GM23338 (cell line): Measurements from ENCODE around the gene ATCAY. TPM values are rescaled to one million over a fixed set of nuclear protein-coding genes. Genes with fewer than 3 reads are reported as not detected.

Source experiments
- ATAC-seq: fragments of 200-7000 bp; cut with Tn5 transposase; 3 replicates; pipeline ENCODE4 v1.9.1; 2020
- DNase-seq: peaks from one replicate; pipeline ENCODE4 v3.0.0-alpha.2; 2015; ENCODE audit warnings: low spot score
- H2AFZ ChIP-seq: fragments of 200-600 bp; sonication (generic); 2 replicates; pipeline ENCODE4 v1.8.0; 2016; ENCODE audit warnings: antibody characterized with exemption, mild to moderate bottlenecking, moderate library complexity
- H3F3A ChIP-seq: fragments of 200-600 bp; sonication (generic); replicated peaks from 2 replicates; pipeline ENCODE4 v1.8.0; 2017; ENCODE audit warnings: antibody characterized with exemption, mixed run types, low read depth
- H3K27ac ChIP-seq: fragments of 200-600 bp; sonication (generic); 2 replicates; pipeline ENCODE4 v1.6.1; 2016; ENCODE audit warnings: low read depth
- H3K27me3 ChIP-seq: fragments of 200-600 bp; sonication (generic); 2 replicates; pipeline ENCODE4 v1.8.0; 2016; ENCODE audit warnings: mild to moderate bottlenecking, mixed run types, moderate library complexity; ENCODE audit not compliant: insufficient read depth
- H3K36me3 ChIP-seq: fragments of 200-600 bp; sonication (generic); 2 replicates; pipeline ENCODE4 v1.8.0; 2016; ENCODE audit warnings: mild to moderate bottlenecking; ENCODE audit not compliant: insufficient read depth
- H3K4me1 ChIP-seq: fragments of 200-600 bp; sonication (generic); 2 replicates; pipeline ENCODE4 v1.8.0; 2016; ENCODE audit warnings: mild to moderate bottlenecking, moderate library complexity; ENCODE audit not compliant: insufficient read depth
- H3K4me2 ChIP-seq: fragments of 200-600 bp; sonication (generic); 2 replicates; pipeline ENCODE4 v1.7.1; 2017; ENCODE audit warnings: mixed run types
- H3K4me3 ChIP-seq: fragments of 200-600 bp; sonication (generic); 2 replicates; pipeline ENCODE4 v1.6.1; 2016; ENCODE audit warnings: mixed run types
- H3K79me2 ChIP-seq: fragments of 200-600 bp; sonication (generic); replicated peaks from 2 replicates; pipeline ENCODE4 v1.8.0; 2017; ENCODE audit warnings: mild to moderate bottlenecking; ENCODE audit not compliant: insufficient read depth
- H3K9me2 ChIP-seq: fragments of 200-600 bp; sonication (generic); 2 replicates; pipeline ENCODE4 v1.8.0; 2017; ENCODE audit not compliant: insufficient read depth
- H4K20me1 ChIP-seq: fragments of 200-600 bp; sonication (generic); replicated peaks from 2 replicates; pipeline ENCODE4 v1.8.0; 2017; ENCODE audit warnings: mild to moderate bottlenecking; ENCODE audit not compliant: insufficient read depth
- H3K27ac Mint-ChIP-seq: 2 replicates; pipeline ENCODE4 v1.8.0; 2020; ENCODE audit warnings: inconsistent platforms, mild to moderate bottlenecking, moderate library complexity, mixed read lengths
- H3K27me3 Mint-ChIP-seq: 3 replicates; pipeline ENCODE4 v1.8.0; 2022; ENCODE audit warnings: low read depth, mild to moderate bottlenecking, moderate library complexity, mixed read lengths, inconsistent platforms; ENCODE audit not compliant: insufficient read depth, poor library complexity
- H3K36me3 Mint-ChIP-seq: 3 replicates; pipeline ENCODE4 v1.8.0; 2021; ENCODE audit warnings: low read depth, mild to moderate bottlenecking, inconsistent platforms, moderate library complexity, mixed read lengths
- H3K4me1 Mint-ChIP-seq: 3 replicates; pipeline ENCODE4 v1.8.0; 2020; ENCODE audit warnings: mild to moderate bottlenecking, inconsistent platforms, mixed read lengths
- H3K4me3 Mint-ChIP-seq: 3 replicates; pipeline ENCODE4 v1.8.0; 2021; ENCODE audit warnings: moderate library complexity, mild to moderate bottlenecking, inconsistent platforms, mixed read lengths
- H3K9me3 Mint-ChIP-seq: 3 replicates; pipeline ENCODE4 v1.8.0; 2020; ENCODE audit warnings: moderate library complexity, mild to moderate bottlenecking, inconsistent platforms, mixed read lengths
- CTCF ChIP-seq, 2 experiments: fragments of 200-600 bp in 1 of 2; sonication (generic) in 1 of 2; conservative IDR thresholded peaks; 2 replicates each; pipeline versions ENCODE4 v1.5.1 to v1.6.1; 2016 to 2017; ENCODE audit warnings: antibody characterized with exemption in 2 of 2, low read depth in 2 of 2, mild to moderate bottlenecking in 2 of 2, moderate library complexity in 1 of 2
- ETS1 ChIP-seq: IDR thresholded peaks from 2 replicates; pipeline ENCODE4 v1.6.1; 2016; ENCODE audit warnings: antibody characterized with exemption
- EZH2 ChIP-seq: fragments of 200-600 bp; sonication (generic); IDR thresholded peaks from one replicate; pipeline ENCODE4 v1.8.0; 2017; ENCODE audit warnings: antibody characterized with exemption, mild to moderate bottlenecking, low read depth; ENCODE audit not compliant: unreplicated experiment
- EZH2phosphoT487 ChIP-seq: fragments of 200-600 bp; sonication (generic); IDR thresholded peaks from one replicate; pipeline ENCODE4 v1.8.1; 2018; ENCODE audit warnings: antibody characterized with exemption; ENCODE audit not compliant: unreplicated experiment
- NANOG ChIP-seq: IDR thresholded peaks from 2 replicates; pipeline ENCODE4 v1.6.1; 2016; ENCODE audit warnings: antibody characterized with exemption, borderline replicate concordance
- STAT1 ChIP-seq: IDR thresholded peaks from one replicate; pipeline ENCODE4 v1.6.1; 2016; ENCODE audit warnings: antibody characterized with exemption; ENCODE audit not compliant: unreplicated experiment
- ZNF462 ChIP-seq: fragments of 250-450 bp; sonication (Bioruptor Pico); IDR thresholded peaks from 2 replicates; pipeline ENCODE4 v1.5.0; 2020; ENCODE audit warnings: mild to moderate bottlenecking, moderate library complexity
- polyA plus RNA-seq: library from polyadenylated mRNA; unstranded; fragments of >200 nt; fragmentation: Nextera tagmentation; extraction: Ambion mirVana; gene quantifications from 2 replicates; pipeline ENCODE4 v1.2.1, GENCODE V29; 2016
- total RNA-seq: library from RNA; depleted of rRNA; stranded (reverse); fragments of >200 nt; shearing (Covaris generic); gene quantifications from 2 replicates; pipeline ENCODE4 v1.2.3, GENCODE V29; 2014

Gene ATCAY
- total and polyA plus RNA-seq, 2 experiments from 2014 or later: 16.9 to 45.7 TPM

GRCh38 chr19:3879656-3880055, 829 bp upstream of the ATCAY start:
- DNase-seq: no peak
- H3K36me3 ChIP-seq: no peaks in the 10 kb centered on the region; the same call in 1 of the 2 replicates
- Mint-ChIP-seq H3K27me3 (peaks cover 25% of the 10 kb centered on the region), H3K36me3 (peaks cover 2% of the 10 kb centered on the region; the same call in 1 of the 3 replicates), H3K27ac (no peak overlapping the region), H3K4me3 (peak overlapping the region; percentile 49; the same call in 2 of the 3 replicates), H3K4me1 (peaks cover 8% of the 10 kb centered on the region), H3K9me3 (no peaks in the 10 kb centered on the region; the same call in 2 of the 3 replicates)
- H3K4me2 ChIP-seq: peak overlapping the region; percentile 97; the same call in 1 of the 2 replicates
- peaks cover 6% of the 10 kb centered on the region; the same call in 1 of the 2 replicates for H3F3A ChIP-seq
- H3K4me1 ChIP-seq: no peaks in the 10 kb centered on the region
- H3K4me3 ChIP-seq: no peak overlapping the region
- ATAC-seq: no peak
- H3K9me2 ChIP-seq: no peaks in the 10 kb centered on the region
- peaks cover 8% of the 10 kb centered on the region; the same call in 1 of the 2 replicates for H3K79me2 ChIP-seq
- no peaks in the 10 kb centered on the region for H3K27me3 ChIP-seq
- peaks cover 7% of the 10 kb centered on the region for H4K20me1 ChIP-seq
- H2AFZ ChIP-seq: no peak overlapping the region
- H3K27ac ChIP-seq: no peak overlapping the region
- TF ChIP-seq ETS1: no peak
- peak; percentile 67 to 80 for TF ChIP-seq CTCF (conservative IDR thresholded peaks at IDR 0.05; ENCODE audit: low read depth in 2 of 2)
- no peak for TF ChIP-seq EZH2
- TF ChIP-seq NANOG: no peak
- TF ChIP-seq EZH2phosphoT487: no peak
- TF ChIP-seq STAT1: no peak
- no peak for TF ChIP-seq ZNF462 (CRISPR knock-in tag)
